ENCODE data around the gene C1orf232. TPM values are rescaled to one million over a fixed set of nuclear protein-coding genes. Genes with fewer than 3 reads are reported as not detected.

The C1orf232 gene
- total and polyA plus RNA-seq, 9 donors, result not detected

- WGBS (ENCODE audit: insufficient coverage), result no CpG with 5 or more reads among the region's 3 CpGs
- Histone ChIP-seq H3K27me3 (ENCODE audit: control insufficient read depth, insufficient read depth, low read length) (no peaks in the 10 kb centered on the region), H3K9me3 (replicated peaks; ENCODE audit: control insufficient read depth, low read depth, low read length) (no peaks in the 10 kb centered on the region), H3K36me3 (ENCODE audit: control insufficient read depth, insufficient read depth, low read length) (no peaks in the 10 kb centered on the region), H3K4me3 (ENCODE audit: low read length) (no peak overlapping the region), H3K27ac (ENCODE audit: low read length) (no peak overlapping the region), H3K4me1 (ENCODE audit: control insufficient read depth, insufficient read depth, low read length) (peaks cover 1% of the 10 kb centered on the region)
- DNase-seq, result no peak
Observed at GRCh38 chr1:26195805-26196204, 27.0 kb upstream of the C1orf232 start.

GRCh38 chr1:26191739-26192138 is 23.0 kb upstream of the C1orf232 start:
- Histone ChIP-seq H3K27ac (ENCODE audit: low read length) (no peak overlapping the region), H3K27me3 (ENCODE audit: control insufficient read depth, insufficient read depth, low read length) (no peaks in the 10 kb centered on the region), H3K9me3 (replicated peaks; ENCODE audit: control insufficient read depth, low read depth, low read length) (no peaks in the 10 kb centered on the region), H3K36me3 (ENCODE audit: control insufficient read depth, insufficient read depth, low read length) (no peaks in the 10 kb centered on the region), H3K4me3 (ENCODE audit: low read length) (no peak overlapping the region), H3K4me1 (ENCODE audit: control insufficient read depth, insufficient read depth, low read length) (no peaks in the 10 kb centered on the region)
- no peak for DNase-seq
- WGBS (ENCODE audit: insufficient coverage), result no CpG with 5 or more reads among the region's 3 CpGs

GRCh38 chr1:26190373-26190987 is 21.7 kb upstream of the C1orf232 start, which contains the start of gene CATSPER4:
Gene CATSPER4, plus strand, starts transcription at chr1:26190602. Its CDS starts 26 bp downstream, at chr1:26190628.
- no peak within 1 kb of the TSS for H3K27ac ChIP-seq (ENCODE audit: low read length)
- 26% methylated on average over 9 of the region's 16 CpGs for WGBS (ENCODE audit: insufficient coverage)
- no peak for DNase-seq
- no peaks in the 10 kb centered on the region for H3K4me1 ChIP-seq (ENCODE audit: control insufficient read depth, insufficient read depth, low read length)
- H3K36me3 ChIP-seq (ENCODE audit: control insufficient read depth, insufficient read depth, low read length), result no peaks in the 10 kb centered on the region
- H3K4me3 ChIP-seq (ENCODE audit: low read length), result no peak within 1 kb of the TSS
- H3K27me3 ChIP-seq (ENCODE audit: control insufficient read depth, insufficient read depth, low read length), result no peaks in the 10 kb centered on the region
- no peaks in the 10 kb centered on the region for H3K9me3 ChIP-seq (replicated peaks; ENCODE audit: control insufficient read depth, low read depth, low read length)

GRCh38 chr1:26189751-26190275 is 21.1 kb upstream of the C1orf232 start:
- WGBS (ENCODE audit: insufficient coverage), result 100% methylated on average over 2 of the region's 7 CpGs
- no peaks in the 10 kb centered on the region for H3K9me3 ChIP-seq (replicated peaks; ENCODE audit: control insufficient read depth, low read depth, low read length)
- H3K27me3 ChIP-seq (ENCODE audit: control insufficient read depth, insufficient read depth, low read length), result no peaks in the 10 kb centered on the region
- no peak for DNase-seq
- no peaks in the 10 kb centered on the region for H3K4me1 ChIP-seq (ENCODE audit: control insufficient read depth, insufficient read depth, low read length)
- H3K4me3 ChIP-seq (ENCODE audit: low read length), result no peak overlapping the region
- H3K36me3 ChIP-seq (ENCODE audit: control insufficient read depth, insufficient read depth, low read length), result no peaks in the 10 kb centered on the region
- H3K27ac ChIP-seq (ENCODE audit: low read length), result no peak overlapping the region

- no peak for DNase-seq
- no peak overlapping the region for H3K4me3 ChIP-seq (ENCODE audit: low read length)
- no peak overlapping the region for H3K27ac ChIP-seq (ENCODE audit: low read length)
- H3K9me3 ChIP-seq (replicated peaks; ENCODE audit: control insufficient read depth, low read depth, low read length), result no peaks in the 10 kb centered on the region
- H3K36me3 ChIP-seq (ENCODE audit: control insufficient read depth, insufficient read depth, low read length), result no peaks in the 10 kb centered on the region
- WGBS (ENCODE audit: insufficient coverage), result 57% methylated on average over 2 of the region's 6 CpGs
- no peaks in the 10 kb centered on the region for H3K4me1 ChIP-seq (ENCODE audit: control insufficient read depth, insufficient read depth, low read length)
- H3K27me3 ChIP-seq (ENCODE audit: control insufficient read depth, insufficient read depth, low read length), result no peaks in the 10 kb centered on the region
Observed at GRCh38 chr1:26189331-26189730, 20.6 kb upstream of the C1orf232 start.

GRCh38 chr1:26188477-26188876 is 19.7 kb upstream of the C1orf232 start:
- Histone ChIP-seq H3K4me1 (ENCODE audit: control insufficient read depth, insufficient read depth, low read length) (no peaks in the 10 kb centered on the region), H3K9me3 (replicated peaks; ENCODE audit: control insufficient read depth, low read depth, low read length) (no peaks in the 10 kb centered on the region), H3K4me3 (ENCODE audit: low read length) (no peak overlapping the region), H3K27ac (ENCODE audit: low read length) (no peak overlapping the region), H3K27me3 (ENCODE audit: control insufficient read depth, insufficient read depth, low read length) (no peaks in the 10 kb centered on the region), H3K36me3 (ENCODE audit: control insufficient read depth, insufficient read depth, low read length) (no peaks in the 10 kb centered on the region)
- 83% methylated on average over 3 of the region's 8 CpGs for WGBS (ENCODE audit: insufficient coverage)
- no peak for DNase-seq

- no peak for DNase-seq
- Histone ChIP-seq H3K4me1 (ENCODE audit: control insufficient read depth, insufficient read depth, low read length) (no peaks in the 10 kb centered on the region), H3K27me3 (ENCODE audit: control insufficient read depth, insufficient read depth, low read length) (no peaks in the 10 kb centered on the region), H3K36me3 (ENCODE audit: control insufficient read depth, insufficient read depth, low read length) (no peaks in the 10 kb centered on the region), H3K4me3 (ENCODE audit: low read length) (no peak overlapping the region), H3K27ac (ENCODE audit: low read length) (no peak overlapping the region), H3K9me3 (replicated peaks; ENCODE audit: control insufficient read depth, low read depth, low read length) (no peaks in the 10 kb centered on the region)
- whole genome bisulfite sequencing (ENCODE audit: insufficient coverage), result no CpG with 5 or more reads among the region's 6 CpGs
Observed at GRCh38 chr1:26187882-26188281, 19.1 kb upstream of the C1orf232 start.

GRCh38 chr1:26184883-26185282 is 16.1 kb upstream of the C1orf232 start:
- Histone ChIP-seq H3K9me3 (replicated peaks; ENCODE audit: control insufficient read depth, low read depth, low read length) (no peaks in the 10 kb centered on the region), H3K4me3 (ENCODE audit: low read length) (no peak overlapping the region), H3K36me3 (ENCODE audit: control insufficient read depth, insufficient read depth, low read length) (no peaks in the 10 kb centered on the region), H3K27me3 (ENCODE audit: control insufficient read depth, insufficient read depth, low read length) (no peaks in the 10 kb centered on the region), H3K4me1 (ENCODE audit: control insufficient read depth, insufficient read depth, low read length) (peaks cover 5% of the 10 kb centered on the region), H3K27ac (ENCODE audit: low read length) (no peak overlapping the region)
- WGBS (ENCODE audit: insufficient coverage), result 89% methylated on average over 19 of the region's 21 CpGs
- no peak for DNase-seq

- 88% methylated on average over 4 of the region's 7 CpGs for WGBS (ENCODE audit: insufficient coverage)
- Histone ChIP-seq H3K27ac (ENCODE audit: low read length) (no peak overlapping the region), H3K27me3 (ENCODE audit: control insufficient read depth, insufficient read depth, low read length) (no peaks in the 10 kb centered on the region), H3K36me3 (ENCODE audit: control insufficient read depth, insufficient read depth, low read length) (no peaks in the 10 kb centered on the region), H3K4me3 (ENCODE audit: low read length) (no peak overlapping the region), H3K9me3 (replicated peaks; ENCODE audit: control insufficient read depth, low read depth, low read length) (no peaks in the 10 kb centered on the region), H3K4me1 (ENCODE audit: control insufficient read depth, insufficient read depth, low read length) (peaks cover 5% of the 10 kb centered on the region)
- DNase-seq, result no peak
Observed at GRCh38 chr1:26184086-26184485, 15.3 kb upstream of the C1orf232 start.

GRCh38 chr1:26182383-26182696 is 13.6 kb upstream of the C1orf232 start:
- no peak overlapping the region for H3K27ac ChIP-seq (ENCODE audit: low read length)
- no peaks in the 10 kb centered on the region for H3K36me3 ChIP-seq (ENCODE audit: control insufficient read depth, insufficient read depth, low read length)
- peaks cover 5% of the 10 kb centered on the region for H3K4me1 ChIP-seq (ENCODE audit: control insufficient read depth, insufficient read depth, low read length)
- WGBS (ENCODE audit: insufficient coverage), result 66% methylated on average over 7 of the region's 7 CpGs
- H3K27me3 ChIP-seq (ENCODE audit: control insufficient read depth, insufficient read depth, low read length), result no peaks in the 10 kb centered on the region
- H3K4me3 ChIP-seq (ENCODE audit: low read length), result no peak overlapping the region
- no peaks in the 10 kb centered on the region for H3K9me3 ChIP-seq (replicated peaks; ENCODE audit: control insufficient read depth, low read depth, low read length)
- DNase-seq, result no peak
